H9 (cell line): ENCODE results near the gene TEX48. TPM values are rescaled to one million over a fixed set of nuclear protein-coding genes. Genes with fewer than 3 reads are reported as not detected.

Source experiments
- DNase-seq: peaks from one replicate; pipeline ENCODE4 v3.0.0-alpha.2; 2017
- H2AFZ ChIP-seq: one replicate; pipeline ENCODE4 v1.6.1; 2013; ENCODE audit warnings: mild to moderate bottlenecking, low read length, control low read depth, moderate library complexity
- H2AK5ac ChIP-seq: 2 replicates; pipeline ENCODE4 v1.6.1; 2013; ENCODE audit warnings: low read length, control low read depth, mixed read lengths; ENCODE audit not compliant: insufficient read length
- H2BK120ac ChIP-seq: one replicate; pipeline ENCODE4 v1.6.1; 2013; ENCODE audit warnings: low read depth, mild to moderate bottlenecking, low read length, control low read depth, inconsistent platforms; ENCODE audit not compliant: poor library complexity, severe bottlenecking
- H2BK12ac ChIP-seq: 2 replicates; pipeline ENCODE4 v1.6.1; 2013; ENCODE audit warnings: low read length, control low read depth, mixed read lengths, low read depth; ENCODE audit not compliant: insufficient read length
- H2BK15ac ChIP-seq: 2 replicates; pipeline ENCODE4 v1.6.1; 2013; ENCODE audit warnings: low read depth, low read length, control low read depth
- H2BK20ac ChIP-seq: one replicate; pipeline ENCODE4 v1.6.1; 2013; ENCODE audit warnings: low read depth, mild to moderate bottlenecking, low read length, control low read depth, inconsistent platforms; ENCODE audit not compliant: poor library complexity, severe bottlenecking
- H2BK5ac ChIP-seq: 2 replicates; pipeline ENCODE4 v1.6.1; 2013; ENCODE audit warnings: low read length, control low read depth, mixed read lengths; ENCODE audit not compliant: insufficient read length
- H3K14ac ChIP-seq: 2 replicates; pipeline ENCODE4 v1.6.1; 2013; ENCODE audit warnings: low read length, control low read depth; ENCODE audit not compliant: insufficient read depth
- H3K18ac ChIP-seq: 2 replicates; pipeline ENCODE4 v1.6.1; 2013; ENCODE audit warnings: low read depth, mild to moderate bottlenecking, mixed read lengths, low read length, control low read depth; ENCODE audit not compliant: insufficient read length
- H3K23ac ChIP-seq: 2 replicates; pipeline ENCODE4 v1.6.1; 2013; ENCODE audit warnings: low read length, control low read depth, mixed read lengths, low read depth; ENCODE audit not compliant: insufficient read length
- H3K23me2 ChIP-seq: 2 replicates; pipeline ENCODE4 v1.6.1; 2013; ENCODE audit warnings: low read depth, mild to moderate bottlenecking, mixed read lengths, low read length, control low read depth; ENCODE audit not compliant: insufficient read length, poor library complexity, severe bottlenecking
- H3K27ac ChIP-seq: 2 replicates; pipeline ENCODE4 v1.5.1; 2013; ENCODE audit warnings: low read length, control low read depth, mixed read lengths, low read depth; ENCODE audit not compliant: insufficient read length
- H3K27me3 ChIP-seq: 2 replicates; pipeline ENCODE4 v1.6.1; 2013; ENCODE audit warnings: low read length, control low read depth, inconsistent platforms; ENCODE audit not compliant: insufficient read depth
- H3K4ac ChIP-seq: 2 replicates; pipeline ENCODE4 v1.6.1; 2013; ENCODE audit warnings: low read depth, mild to moderate bottlenecking, control low read depth, inconsistent platforms, low read length, moderate library complexity
- H3K4me1 ChIP-seq: 2 replicates; pipeline ENCODE4 v1.6.1; 2013; ENCODE audit warnings: low read length, control low read depth, inconsistent platforms; ENCODE audit not compliant: insufficient read depth
- H3K4me2 ChIP-seq: 2 replicates; pipeline ENCODE4 v1.6.1; 2013; ENCODE audit warnings: low read length, control low read depth, mixed read lengths; ENCODE audit not compliant: insufficient read length, insufficient read depth
- H3K56ac ChIP-seq: 2 replicates; pipeline ENCODE4 v1.6.1; 2013; ENCODE audit warnings: low read depth, mild to moderate bottlenecking, mixed read lengths, low read length, control low read depth; ENCODE audit not compliant: insufficient read length
- H3K79me1 ChIP-seq: 2 replicates; pipeline ENCODE4 v1.6.1; 2013; ENCODE audit warnings: low read depth, mild to moderate bottlenecking, moderate library complexity, low read length, control low read depth, inconsistent platforms; ENCODE audit not compliant: insufficient read depth, poor library complexity, severe bottlenecking
- H3K79me2 ChIP-seq: 2 replicates; pipeline ENCODE4 v1.6.1; 2013; ENCODE audit warnings: low read length, control low read depth, inconsistent platforms; ENCODE audit not compliant: insufficient read depth
- H3K9ac ChIP-seq: 2 replicates; pipeline ENCODE4 v1.6.1; 2013; ENCODE audit warnings: low read length, control low read depth, mixed read lengths; ENCODE audit not compliant: insufficient read length; ENCODE audit errors: extremely low read depth
- H3K9me3 ChIP-seq: one replicate; pipeline ENCODE4 v1.6.1; 2013; ENCODE audit warnings: low read depth, low read length, inconsistent platforms; ENCODE audit not compliant: control insufficient read depth
- H3T11ph ChIP-seq: one replicate; pipeline ENCODE4 v1.6.1; 2013; ENCODE audit warnings: mild to moderate bottlenecking, low read length, control low read depth, inconsistent platforms
- H4K20me1 ChIP-seq: one replicate; pipeline ENCODE4 v1.6.1; 2013; ENCODE audit not compliant: control insufficient read depth, insufficient read length, insufficient read depth
- H4K5ac ChIP-seq: 2 replicates; pipeline ENCODE4 v1.6.1; 2013; ENCODE audit warnings: low read depth, mild to moderate bottlenecking, mixed read lengths, low read length, control low read depth; ENCODE audit not compliant: insufficient read length
- H4K8ac ChIP-seq: replicated peaks from 2 replicates; pipeline ENCODE4 v1.6.1; 2013; ENCODE audit warnings: low read length, control low read depth, mixed read lengths, low read depth; ENCODE audit not compliant: insufficient read length
- H4K91ac ChIP-seq: 2 replicates; pipeline ENCODE4 v1.6.1; 2013; ENCODE audit warnings: low read depth, mild to moderate bottlenecking, moderate library complexity, mixed read lengths, low read length, control low read depth; ENCODE audit not compliant: insufficient read length
- H3K27ac Mint-ChIP-seq, 3 experiments: 2 replicates in 2 of 3; 3 replicates in 1 of 3; pipeline ENCODE4 v1.8.0; 2020 to 2021; ENCODE audit warnings: mixed read lengths in 3 of 3, mild to moderate bottlenecking in 1 of 3, moderate library complexity in 1 of 3
- H3K27me3 Mint-ChIP-seq: 2 replicates; pipeline ENCODE4 v1.8.0; 2021; ENCODE audit warnings: low read depth, mild to moderate bottlenecking, moderate library complexity, mixed read lengths
- H3K36me3 Mint-ChIP-seq, 3 experiments: 2 replicates in 2 of 3; 3 replicates in 1 of 3; pipeline ENCODE4 v1.8.0; 2020 to 2021; ENCODE audit warnings: low read depth in 3 of 3, mixed read lengths in 3 of 3; ENCODE audit not compliant: insufficient read depth in 1 of 3
- H3K4me1 Mint-ChIP-seq, 2 experiments: 2 replicates each; pipeline ENCODE4 v1.8.0; 2020; ENCODE audit warnings: mixed read lengths in 2 of 2
- H3K4me3 Mint-ChIP-seq, 2 experiments: 2 replicates in 1 of 2; 3 replicates in 1 of 2; pipeline ENCODE4 v1.8.0; 2020 to 2021; ENCODE audit warnings: mild to moderate bottlenecking in 2 of 2, mixed read lengths in 2 of 2, moderate library complexity in 1 of 2
- H3K9me3 Mint-ChIP-seq, 2 experiments: 2 replicates in 1 of 2; 3 replicates in 1 of 2; pipeline ENCODE4 v1.8.0; 2020; ENCODE audit warnings: mild to moderate bottlenecking in 2 of 2, mixed read lengths in 2 of 2, moderate library complexity in 1 of 2
- CTCF ChIP-seq: fragments of 200-600 bp; sonication (generic); conservative IDR thresholded peaks from 3 replicates; pipeline ENCODE4 v1.8.0; 2021; ENCODE audit warnings: antibody characterized with exemption, mild to moderate bottlenecking
- WGBS: extraction: QIAGEN DNeasy Blood & Tissue Kit; methylation state at CpG from one replicate; pipeline ENCODE4 v1.1.7; 2013; ENCODE audit warnings: missing lambda C conversion rate, low lambda C conversion rate, mixed read lengths; ENCODE audit not compliant: insufficient read length; ENCODE audit errors: extremely low coverage; 5-methylcytosine and 5-hydroxymethylcytosine counted together
- total RNA-seq: library from RNA; stranded (reverse); gene quantifications from 2 replicates; pipeline ENCODE4 v1.2.1, GENCODE V29; 2021

The TEX48 gene
- total RNA-seq, 1 experiment from 2014 or later: not detected

- Histone ChIP-seq H3K23me2 (no peaks in the 10 kb centered on the region), H3K18ac (no peak overlapping the region), H4K20me1 (no peaks in the 10 kb centered on the region), H3K4me2 (no peak overlapping the region), H3K79me2 (no peaks in the 10 kb centered on the region), H3K9ac (no peak overlapping the region), H3K27ac (no peak overlapping the region), H3K14ac (no peak overlapping the region), H3T11ph (no peak overlapping the region), H2BK12ac (no peak overlapping the region), H3K56ac (no peak overlapping the region), H2AFZ (no peak overlapping the region), H3K79me1 (no peaks in the 10 kb centered on the region), H4K5ac (no peak overlapping the region), H3K4ac (no peak overlapping the region), H3K23ac (no peak overlapping the region), H2AK5ac (no peak overlapping the region), H3K9me3 (no peaks in the 10 kb centered on the region), H2BK15ac (no peak overlapping the region), H4K8ac (no peak overlapping the region), H2BK20ac (no peak overlapping the region), H4K91ac (no peak overlapping the region), H3K4me1 (no peaks in the 10 kb centered on the region), H2BK5ac (no peak overlapping the region), H3K27me3 (no peaks in the 10 kb centered on the region), H2BK120ac (no peak overlapping the region)
- Mint-ChIP-seq H3K4me1 (no peaks in the 10 kb centered on the region), H3K27ac (no peak overlapping the region), H3K36me3 (no peaks in the 10 kb centered on the region), H3K27me3 (peaks cover 31% of the 10 kb centered on the region), H3K9me3 (no peaks in the 10 kb centered on the region; a peak in 1 of 5 replicates), H3K4me3 (no peak overlapping the region)
- TF ChIP-seq CTCF: no peak
- DNase-seq: no peak
- WGBS: no CpG with 5 or more reads among the region's 5 CpGs
These were observed 47.7 kb upstream of the TEX48 start for GRCh38 chr9:114729706-114730105.
